Activated naive CD8-positive, alpha-beta T cell treated with anti-CD3 and anti-CD28 coated beads for 36 hours (primary cell): ENCODE results near the gene CACFD1. TPM values are rescaled to one million over a fixed set of nuclear protein-coding genes. Genes with fewer than 3 reads are reported as not detected.

Source experiments
- DNase-seq: peaks from one replicate; pipeline ENCODE4 v3.0.0; 2021
- H3K27ac Mint-ChIP-seq: one replicate; pipeline ENCODE4 v1.8.0; 2022; ENCODE audit warnings: mild to moderate bottlenecking, moderate library complexity, mixed read lengths
- H3K27me3 Mint-ChIP-seq: one replicate; pipeline ENCODE4 v1.8.0; 2022; ENCODE audit warnings: mild to moderate bottlenecking, mixed read lengths
- H3K36me3 Mint-ChIP-seq: one replicate; pipeline ENCODE4 v1.8.0; 2021; ENCODE audit warnings: mild to moderate bottlenecking, mixed read lengths
- H3K4me1 Mint-ChIP-seq: one replicate; pipeline ENCODE4 v1.8.0; 2021; ENCODE audit warnings: mixed read lengths
- H3K4me3 Mint-ChIP-seq: one replicate; pipeline ENCODE4 v1.8.0; 2022; ENCODE audit warnings: mild to moderate bottlenecking, moderate library complexity, mixed read lengths
- H3K9me3 Mint-ChIP-seq: one replicate; pipeline ENCODE4 v1.8.0; 2022; ENCODE audit warnings: mixed read lengths
- total RNA-seq, 2 experiments: library from RNA; stranded (reverse); gene quantifications; one replicate each; pipeline ENCODE4 v1.2.3, GENCODE V29; 2021

The CACFD1 gene
- total RNA-seq, 2 experiments from 2014 or later = 0.54 to 1.4 TPM

- Mint-ChIP-seq H3K27ac (no peak overlapping the region), H3K4me3 (no peak overlapping the region), H3K36me3 (no peaks in the 10 kb centered on the region), H3K27me3 (no peaks in the 10 kb centered on the region), H3K9me3 (no peaks in the 10 kb centered on the region), H3K4me1 (no peaks in the 10 kb centered on the region)
- DNase-seq = no peak
Observed at GRCh38 chr9:133467101-133467500, 7.3 kb downstream of the CACFD1 start.

GRCh38 chr9:133468374-133468773 lies 8.6 kb downstream of the CACFD1 start:
- no peaks in the 10 kb centered on the region for H3K4me1 Mint-ChIP-seq
- H3K27me3 Mint-ChIP-seq = no peaks in the 10 kb centered on the region
- H3K4me3 Mint-ChIP-seq = no peak overlapping the region
- no peaks in the 10 kb centered on the region for H3K36me3 Mint-ChIP-seq
- no peak overlapping the region for H3K27ac Mint-ChIP-seq
- no peaks in the 10 kb centered on the region for H3K9me3 Mint-ChIP-seq
- no peak for DNase-seq

GRCh38 chr9:133468777-133469421 lies 9.1 kb downstream of the CACFD1 start:
- no peak overlapping the region for H3K4me3 Mint-ChIP-seq
- no peaks in the 10 kb centered on the region for H3K4me1 Mint-ChIP-seq
- no peak overlapping the region for H3K27ac Mint-ChIP-seq
- no peaks in the 10 kb centered on the region for H3K9me3 Mint-ChIP-seq
- no peaks in the 10 kb centered on the region for H3K27me3 Mint-ChIP-seq
- DNase-seq = no peak
- no peaks in the 10 kb centered on the region for H3K36me3 Mint-ChIP-seq

- Mint-ChIP-seq H3K27me3 (no peaks in the 10 kb centered on the region), H3K36me3 (no peaks in the 10 kb centered on the region), H3K4me1 (no peaks in the 10 kb centered on the region), H3K4me3 (no peak overlapping the region), H3K27ac (no peak overlapping the region), H3K9me3 (no peaks in the 10 kb centered on the region)
- no peak for DNase-seq
Observed at GRCh38 chr9:133470427-133470924, 10.7 kb downstream of the CACFD1 start.

- no peaks in the 10 kb centered on the region for H3K4me1 Mint-ChIP-seq
- no peak overlapping the region for H3K27ac Mint-ChIP-seq
- H3K27me3 Mint-ChIP-seq = no peaks in the 10 kb centered on the region
- no peaks in the 10 kb centered on the region for H3K36me3 Mint-ChIP-seq
- H3K4me3 Mint-ChIP-seq = no peak overlapping the region
- no peak for DNase-seq
- H3K9me3 Mint-ChIP-seq = no peaks in the 10 kb centered on the region
Observed at GRCh38 chr9:133470988-133471387, 11.2 kb downstream of the CACFD1 start.

- no peaks in the 10 kb centered on the region for H3K36me3 Mint-ChIP-seq
- DNase-seq = no peak
- H3K4me3 Mint-ChIP-seq = no peak overlapping the region
- H3K27me3 Mint-ChIP-seq = no peaks in the 10 kb centered on the region
- no peak overlapping the region for H3K27ac Mint-ChIP-seq
- H3K9me3 Mint-ChIP-seq = no peaks in the 10 kb centered on the region
- no peaks in the 10 kb centered on the region for H3K4me1 Mint-ChIP-seq
Observed at GRCh38 chr9:133471551-133472276, 11.9 kb downstream of the CACFD1 start.

GRCh38 chr9:133472277-133472645 lies 12.5 kb downstream of the CACFD1 start:
- no peak for DNase-seq
- no peaks in the 10 kb centered on the region for H3K4me1 Mint-ChIP-seq
- no peaks in the 10 kb centered on the region for H3K36me3 Mint-ChIP-seq
- no peak overlapping the region for H3K4me3 Mint-ChIP-seq
- H3K27me3 Mint-ChIP-seq = no peaks in the 10 kb centered on the region
- H3K9me3 Mint-ChIP-seq = no peaks in the 10 kb centered on the region
- no peak overlapping the region for H3K27ac Mint-ChIP-seq

GRCh38 chr9:133472753-133473378 lies 13.1 kb downstream of the CACFD1 start:
- DNase-seq = no peak
- H3K27me3 Mint-ChIP-seq = no peaks in the 10 kb centered on the region
- no peak overlapping the region for H3K4me3 Mint-ChIP-seq
- no peaks in the 10 kb centered on the region for H3K36me3 Mint-ChIP-seq
- H3K9me3 Mint-ChIP-seq = no peaks in the 10 kb centered on the region
- H3K27ac Mint-ChIP-seq = no peak overlapping the region
- peaks cover 5% of the 10 kb centered on the region for H3K4me1 Mint-ChIP-seq

GRCh38 chr9:133473743-133474142 lies 14.0 kb downstream of the CACFD1 start:
- no peaks in the 10 kb centered on the region for H3K36me3 Mint-ChIP-seq
- H3K9me3 Mint-ChIP-seq = no peaks in the 10 kb centered on the region
- H3K27me3 Mint-ChIP-seq = no peaks in the 10 kb centered on the region
- DNase-seq = no peak
- H3K27ac Mint-ChIP-seq = no peak overlapping the region
- no peak overlapping the region for H3K4me3 Mint-ChIP-seq
- peaks cover 8% of the 10 kb centered on the region for H3K4me1 Mint-ChIP-seq

- Mint-ChIP-seq H3K27ac (no peak overlapping the region), H3K4me3 (no peak overlapping the region), H3K27me3 (no peaks in the 10 kb centered on the region), H3K9me3 (no peaks in the 10 kb centered on the region), H3K4me1 (peaks cover 8% of the 10 kb centered on the region), H3K36me3 (no peaks in the 10 kb centered on the region)
- DNase-seq = no peak
Observed at GRCh38 chr9:133474215-133474614, 14.4 kb downstream of the CACFD1 start.

GRCh38 chr9:133474853-133475252 lies 15.1 kb downstream of the CACFD1 start:
- Mint-ChIP-seq H3K27me3 (no peaks in the 10 kb centered on the region), H3K27ac (no peak overlapping the region), H3K4me1 (peaks cover 13% of the 10 kb centered on the region), H3K36me3 (no peaks in the 10 kb centered on the region), H3K4me3 (no peak overlapping the region), H3K9me3 (no peaks in the 10 kb centered on the region)
- DNase-seq = no peak

- H3K27ac Mint-ChIP-seq = no peak overlapping the region
- peaks cover 13% of the 10 kb centered on the region for H3K4me1 Mint-ChIP-seq
- no peaks in the 10 kb centered on the region for H3K9me3 Mint-ChIP-seq
- H3K27me3 Mint-ChIP-seq = no peaks in the 10 kb centered on the region
- H3K36me3 Mint-ChIP-seq = no peaks in the 10 kb centered on the region
- no peak overlapping the region for H3K4me3 Mint-ChIP-seq
- DNase-seq = no peak
Observed at GRCh38 chr9:133475292-133476012, 15.7 kb downstream of the CACFD1 start.

GRCh38 chr9:133476036-133476931 lies 16.5 kb downstream of the CACFD1 start:
- H3K36me3 Mint-ChIP-seq = no peaks in the 10 kb centered on the region

GRCh38 chr9:133476941-133477340 lies 17.2 kb downstream of the CACFD1 start:
- Mint-ChIP-seq H3K4me1 (peaks cover 13% of the 10 kb centered on the region), H3K27ac (no peak overlapping the region), H3K27me3 (no peaks in the 10 kb centered on the region), H3K4me3 (no peak overlapping the region), H3K36me3 (no peaks in the 10 kb centered on the region), H3K9me3 (no peaks in the 10 kb centered on the region)
- no peak for DNase-seq

More at GRCh38 chr9:133476036-133476931, 16.5 kb downstream of the CACFD1 start:
- no peak overlapping the region for H3K4me3 Mint-ChIP-seq
- no peaks in the 10 kb centered on the region for H3K9me3 Mint-ChIP-seq
- no peak overlapping the region for H3K27ac Mint-ChIP-seq
- H3K27me3 Mint-ChIP-seq = no peaks in the 10 kb centered on the region
- peaks cover 13% of the 10 kb centered on the region for H3K4me1 Mint-ChIP-seq
- DNase-seq = no peak
